Measurements from ENCODE around the gene WWOX. TPM values are rescaled to one million over a fixed set of nuclear protein-coding genes. Genes with fewer than 3 reads are reported as not detected.
A peak's percentile ranks its signal among the peaks of the same experiment; 100 is the strongest.

WWOX gene
- total and polyA plus RNA-seq, 2 of the 13 experiments (the other 11 are each of a cell fraction or from before 2014, with no cell fraction given), result 9.1 to 37.4 TPM

DNA sequence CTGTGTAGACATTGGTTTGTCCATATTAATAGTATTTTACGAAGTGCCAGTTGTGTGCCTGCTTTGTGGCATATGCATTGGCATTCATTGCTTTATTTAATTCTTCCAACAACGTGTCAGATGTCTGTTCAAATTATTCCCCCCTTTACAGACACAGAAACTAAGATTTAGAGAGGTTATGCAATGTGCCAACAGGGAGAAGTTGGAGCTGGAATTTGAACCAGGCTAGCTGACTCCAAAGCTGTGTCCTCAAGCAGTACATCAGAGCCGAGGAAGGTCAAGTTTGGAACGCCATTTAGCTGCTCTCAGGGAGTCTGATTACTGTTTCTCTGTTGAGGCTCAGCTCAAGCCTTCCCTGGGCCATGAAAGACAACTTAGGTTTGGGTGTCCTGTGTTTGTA, 232.3 kb downstream of the WWOX start (continued):
- TF ChIP-seq, protein P1, sequence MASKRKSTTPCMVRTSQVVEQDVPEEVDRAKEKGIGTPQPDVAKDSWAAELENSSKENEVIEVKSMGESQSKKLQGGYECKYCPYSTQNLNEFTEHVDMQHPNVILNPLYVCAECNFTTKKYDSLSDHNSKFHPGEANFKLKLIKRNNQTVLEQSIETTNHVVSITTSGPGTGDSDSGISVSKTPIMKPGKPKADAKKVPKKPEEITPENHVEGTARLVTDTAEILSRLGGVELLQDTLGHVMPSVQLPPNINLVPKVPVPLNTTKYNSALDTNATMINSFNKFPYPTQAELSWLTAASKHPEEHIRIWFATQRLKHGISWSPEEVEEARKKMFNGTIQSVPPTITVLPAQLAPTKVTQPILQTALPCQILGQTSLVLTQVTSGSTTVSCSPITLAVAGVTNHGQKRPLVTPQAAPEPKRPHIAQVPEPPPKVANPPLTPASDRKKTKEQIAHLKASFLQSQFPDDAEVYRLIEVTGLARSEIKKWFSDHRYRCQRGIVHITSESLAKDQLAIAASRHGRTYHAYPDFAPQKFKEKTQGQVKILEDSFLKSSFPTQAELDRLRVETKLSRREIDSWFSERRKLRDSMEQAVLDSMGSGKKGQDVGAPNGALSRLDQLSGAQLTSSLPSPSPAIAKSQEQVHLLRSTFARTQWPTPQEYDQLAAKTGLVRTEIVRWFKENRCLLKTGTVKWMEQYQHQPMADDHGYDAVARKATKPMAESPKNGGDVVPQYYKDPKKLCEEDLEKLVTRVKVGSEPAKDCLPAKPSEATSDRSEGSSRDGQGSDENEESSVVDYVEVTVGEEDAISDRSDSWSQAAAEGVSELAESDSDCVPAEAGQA (IDR thresholded peaks at IDR 0.05; ENCODE audit: low read depth), result no peak
- TF ChIP-seq, protein P1 (CRISPR knock-in tag; IDR thresholded peaks at IDR 0.05; ENCODE audit: borderline replicate concordance), result no peak
- peak; percentile 34; the same call in 1 of the 2 replicates for TF ChIP-seq ESRRA (CRISPR knock-in tag; IDR thresholded peaks at IDR 0.05; ENCODE audit: low read depth)
- no peak for TF ChIP-seq ZFP41 (CRISPR knock-in tag; IDR thresholded peaks at IDR 0.05; ENCODE audit: borderline replicate concordance)
- TF ChIP-seq ZMYM4 (CRISPR knock-in tag; IDR thresholded peaks at IDR 0.05), result peak; percentile 75
- peak; percentile 15 for TF ChIP-seq TEAD3 (CRISPR knock-in tag; optimal IDR thresholded peaks at IDR 0.05; ENCODE audit: borderline replicate concordance)
- 0 out of 2 replicates have a peak, but pooled peaks have one; percentile 23 for TF ChIP-seq RARA (CRISPR knock-in tag; IDR thresholded peaks at IDR 0.05)
- TF ChIP-seq CEBPG (CRISPR knock-in tag; IDR thresholded peaks at IDR 0.05), result peak; percentile 54; the same call in 1 of the 2 replicates
- no peak for TF ChIP-seq ZNF329 (CRISPR knock-in tag; IDR thresholded peaks at IDR 0.05; ENCODE audit: low read depth)
- 0 out of 2 replicates have a peak, but pooled peaks have one; percentile 53 for TF ChIP-seq ZNF644 (CRISPR knock-in tag; IDR thresholded peaks at IDR 0.05; ENCODE audit: low read depth)
- no peak for TF ChIP-seq HNRNPH1 (optimal IDR thresholded peaks at IDR 0.05; ENCODE audit: low read depth, low read length)
- 0 out of 2 replicates have a peak, but pooled peaks have one; percentile 38 for TF ChIP-seq ZNF232 (CRISPR knock-in tag; IDR thresholded peaks at IDR 0.05; ENCODE audit: borderline replicate concordance)
- TF ChIP-seq MED1 (CRISPR knock-in tag; IDR thresholded peaks at IDR 0.05), result 0 out of 2 replicates have a peak, but pooled peaks have one; percentile 17
- no peak for TF ChIP-seq SP140L (CRISPR knock-in tag; IDR thresholded peaks at IDR 0.05; ENCODE audit: borderline replicate concordance)
- no peak for TF ChIP-seq HHEX (CRISPR knock-in tag; IDR thresholded peaks at IDR 0.05)
- TF ChIP-seq ZNF343 (CRISPR knock-in tag; IDR thresholded peaks at IDR 0.05), result no peak
- TF ChIP-seq RARG (CRISPR knock-in tag; IDR thresholded peaks at IDR 0.05; ENCODE audit: low read depth), result no peak
- TF ChIP-seq, protein P2, sequence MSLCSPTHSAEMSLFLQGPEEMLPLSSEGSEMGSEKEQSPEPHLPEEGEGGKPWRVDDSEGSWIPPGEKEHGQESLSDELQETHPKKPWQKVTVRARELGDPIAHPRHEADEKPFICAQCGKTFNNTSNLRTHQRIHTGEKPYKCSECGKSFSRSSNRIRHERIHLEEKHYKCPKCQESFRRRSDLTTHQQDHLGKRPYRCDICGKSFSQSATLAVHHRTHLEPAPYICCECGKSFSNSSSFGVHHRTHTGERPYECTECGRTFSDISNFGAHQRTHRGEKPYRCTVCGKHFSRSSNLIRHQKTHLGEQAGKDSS (CRISPR knock-in tag; IDR thresholded peaks at IDR 0.05; ENCODE audit: borderline replicate concordance, low read depth), result no peak
- TF ChIP-seq, protein P3, sequence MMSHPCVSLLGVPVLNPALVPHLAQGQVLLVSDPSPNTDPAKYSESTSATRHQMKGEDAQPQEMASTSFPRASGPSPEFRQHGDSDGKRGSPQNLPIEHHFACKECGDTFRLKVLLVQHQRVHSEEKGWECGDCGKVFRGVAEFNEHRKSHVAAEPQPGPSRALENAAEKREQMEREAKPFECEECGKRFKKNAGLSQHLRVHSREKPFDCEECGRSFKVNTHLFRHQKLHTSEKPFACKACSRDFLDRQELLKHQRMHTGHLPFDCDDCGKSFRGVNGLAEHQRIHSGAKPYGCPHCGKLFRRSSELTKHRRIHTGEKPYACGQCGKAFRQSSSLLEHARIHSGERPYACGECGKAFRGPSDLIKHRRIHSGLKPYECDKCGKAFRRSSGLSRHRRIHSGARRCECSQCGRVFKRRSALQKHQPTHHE (CRISPR knock-in tag; IDR thresholded peaks at IDR 0.05; ENCODE audit: borderline replicate concordance), result no peak
- TF ChIP-seq ZNF775 (CRISPR knock-in tag; IDR thresholded peaks at IDR 0.05; ENCODE audit: borderline replicate concordance), result 0 out of 2 replicates have a peak, but pooled peaks have one; percentile 39
- no peak for TF ChIP-seq FOXK2 (IDR thresholded peaks at IDR 0.05)
- peak; percentile 63; the same call in 1 of the 2 replicates for TF ChIP-seq CEBPB (IDR thresholded peaks at IDR 0.05; ENCODE audit: borderline replicate concordance, low read depth, low read length)
- peak; percentile 73 for TF ChIP-seq HNF4A (CRISPR knock-in tag; IDR thresholded peaks at IDR 0.05)
- TF ChIP-seq EHMT2 (IDR thresholded peaks at IDR 0.05; ENCODE audit: borderline replicate concordance, low read depth, low read length), result no peak
